Gastroesophageal sphincter (tissue), 3 donors: ENCODE measurements around the gene CCDC13.

Source experiments
- EP300 ChIP-seq: sonication (generic); formaldehyde crosslinking; IDR thresholded peaks from one replicate; pipeline ENCODE4 v1.6.1; 2017; ENCODE audit warnings: antibody characterized with exemption, mild to moderate bottlenecking
- POLR2A ChIP-seq, 2 donors: fragments of 450-650 bp; IDR thresholded peaks; one replicate each; pipeline ENCODE4 v1.6.1; 2017; ENCODE audit warnings: antibody characterized with exemption in 2 of 2, mild to moderate bottlenecking in 2 of 2, moderate library complexity in 1 of 2
- TF ChIP-seq, protein P1 (sequence below), 4 experiments: fragments of 200-600 bp in 2 of 4; fragments of 450-650 bp in 2 of 4; sonication (generic) in 1 of 4; IDR thresholded peaks; one replicate each; pipeline ENCODE4 v1.5.1; 2017 to 2019; ENCODE audit warnings: antibody characterized with exemption in 4 of 4, mild to moderate bottlenecking in 2 of 4, moderate library complexity in 2 of 4

DNA sequence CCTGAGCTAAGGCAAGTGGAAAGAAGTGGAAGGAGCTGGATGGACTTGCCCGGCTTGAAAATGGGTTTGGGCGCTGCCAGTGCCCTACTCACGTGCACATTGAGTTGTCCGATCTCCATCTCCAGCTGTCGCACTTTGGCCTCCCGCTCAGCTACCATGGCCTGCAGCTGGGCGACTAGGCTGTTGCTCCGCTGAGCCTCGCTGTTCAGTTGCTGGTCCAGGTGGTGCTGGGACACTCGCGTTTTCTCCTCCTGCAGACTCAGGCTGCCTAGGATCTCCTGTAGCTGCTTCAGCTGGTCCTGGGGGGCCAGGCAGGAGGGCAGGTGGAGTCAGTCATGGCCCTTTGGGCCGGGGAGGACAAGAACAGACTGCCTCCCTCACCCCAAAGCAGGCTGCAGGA is 37.4 kb downstream of the CCDC13 start:
- TF ChIP-seq POLR2A (IDR thresholded peaks at IDR 0.05) (no peak), EP300 (no peak)
- TF ChIP-seq, protein P1, sequence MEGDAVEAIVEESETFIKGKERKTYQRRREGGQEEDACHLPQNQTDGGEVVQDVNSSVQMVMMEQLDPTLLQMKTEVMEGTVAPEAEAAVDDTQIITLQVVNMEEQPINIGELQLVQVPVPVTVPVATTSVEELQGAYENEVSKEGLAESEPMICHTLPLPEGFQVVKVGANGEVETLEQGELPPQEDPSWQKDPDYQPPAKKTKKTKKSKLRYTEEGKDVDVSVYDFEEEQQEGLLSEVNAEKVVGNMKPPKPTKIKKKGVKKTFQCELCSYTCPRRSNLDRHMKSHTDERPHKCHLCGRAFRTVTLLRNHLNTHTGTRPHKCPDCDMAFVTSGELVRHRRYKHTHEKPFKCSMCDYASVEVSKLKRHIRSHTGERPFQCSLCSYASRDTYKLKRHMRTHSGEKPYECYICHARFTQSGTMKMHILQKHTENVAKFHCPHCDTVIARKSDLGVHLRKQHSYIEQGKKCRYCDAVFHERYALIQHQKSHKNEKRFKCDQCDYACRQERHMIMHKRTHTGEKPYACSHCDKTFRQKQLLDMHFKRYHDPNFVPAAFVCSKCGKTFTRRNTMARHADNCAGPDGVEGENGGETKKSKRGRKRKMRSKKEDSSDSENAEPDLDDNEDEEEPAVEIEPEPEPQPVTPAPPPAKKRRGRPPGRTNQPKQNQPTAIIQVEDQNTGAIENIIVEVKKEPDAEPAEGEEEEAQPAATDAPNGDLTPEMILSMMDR (IDR thresholded peaks at IDR 0.05): no peak
